GM12892 (cell line): ENCODE measurements around the gene HNRNPA2B1.
A peak's percentile ranks its signal among the peaks of the same experiment; 100 is the strongest.

Experiments
- POLR2A ChIP-seq: IDR thresholded peaks from 2 replicates; pipeline ENCODE4 v1.6.1; 2011; ENCODE audit warnings: low read depth, low read length, control low read depth
- POLR2AphosphoS5 ChIP-seq: IDR thresholded peaks from 2 replicates; pipeline ENCODE4 v1.6.1; 2011; ENCODE audit warnings: low read depth, low read length, control low read depth
- TAF1 ChIP-seq: IDR thresholded peaks from 2 replicates; pipeline ENCODE4 v1.6.1; 2011; ENCODE audit warnings: low read depth, mild to moderate bottlenecking, control low read depth, low read length, borderline replicate concordance

DNA sequence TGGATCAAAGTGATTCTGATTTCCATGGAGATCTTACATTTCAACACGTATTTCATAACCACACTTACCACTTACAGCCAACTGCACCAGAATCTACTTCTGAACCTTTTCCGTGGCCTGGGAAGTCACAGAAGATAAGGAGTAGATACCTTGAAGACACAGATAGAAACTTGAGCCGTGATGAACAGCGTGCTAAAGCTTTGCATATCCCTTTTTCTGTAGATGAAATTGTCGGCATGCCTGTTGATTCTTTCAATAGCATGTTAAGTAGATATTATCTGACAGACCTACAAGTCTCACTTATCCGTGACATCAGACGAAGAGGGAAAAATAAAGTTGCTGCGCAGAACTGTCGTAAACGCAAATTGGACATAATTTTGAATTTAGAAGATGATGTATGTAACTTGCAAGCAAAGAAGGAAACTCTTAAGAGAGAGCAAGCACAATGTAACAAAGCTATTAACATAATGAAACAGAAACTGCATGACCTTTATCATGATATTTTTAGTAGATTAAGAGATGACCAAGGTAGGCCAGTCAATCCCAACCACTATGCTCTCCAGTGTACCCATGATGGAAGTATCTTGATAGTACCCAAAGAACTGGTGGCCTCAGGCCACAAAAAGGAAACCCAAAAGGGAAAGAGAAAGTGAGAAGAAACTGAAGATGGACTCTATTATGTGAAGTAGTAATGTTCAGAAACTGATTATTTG lies 15.3 kb downstream of the HNRNPA2B1 start:
- TF ChIP-seq POLR2A, result peak; percentile 22
- TF ChIP-seq POLR2AphosphoS5, result peak; percentile 16
- TF ChIP-seq TAF1, result no peak
